CD4-positive, alpha-beta T cell treated with Interleukin-10 for 1 hour (primary cell): Measurements from ENCODE around the gene CCDC195.

Source experiments
- DNase-seq: peaks from one replicate; pipeline ENCODE4 v3.0.0-alpha.2; 2020

CCDC195 gene

GRCh38 chr2:224716201-224716600 is at the start of gene CCDC195:
CCDC195 (minus strand) TSS chr2:224716365; CDS start chr2:224716365, 0 bp downstream.
- no peak for DNase-seq

GRCh38 chr2:224764565-224765236 is 48.5 kb upstream of the CCDC195 start:
- DNase-seq = peak; percentile 28

GRCh38 chr2:224757934-224758548 is 41.9 kb upstream of the CCDC195 start:
- no peak for DNase-seq

- DNase-seq = no peak
Measured at GRCh38 chr2:224753743-224754540, 37.8 kb upstream of the CCDC195 start.

GRCh38 chr2:224751996-224752698 is 36.0 kb upstream of the CCDC195 start:
- DNase-seq = no peak

- DNase-seq = no peak
Measured at GRCh38 chr2:224749136-224749535, 33.0 kb upstream of the CCDC195 start.

GRCh38 chr2:224747765-224748164 is 31.6 kb upstream of the CCDC195 start:
- no peak for DNase-seq

GRCh38 chr2:224736227-224736626 is 20.1 kb upstream of the CCDC195 start:
- no peak for DNase-seq

- no peak for DNase-seq
Measured at GRCh38 chr2:224734949-224735348, 18.8 kb upstream of the CCDC195 start.

GRCh38 chr2:224731665-224732064 is 15.5 kb upstream of the CCDC195 start:
- DNase-seq = no peak

GRCh38 chr2:224729435-224729834 is 13.3 kb upstream of the CCDC195 start:
- DNase-seq = no peak

GRCh38 chr2:224724331-224724730 is 8.2 kb upstream of the CCDC195 start:
- DNase-seq = no peak

GRCh38 chr2:224723586-224724217 is 7.5 kb upstream of the CCDC195 start:
- DNase-seq = no peak

- no peak for DNase-seq
Measured at GRCh38 chr2:224722770-224723169, 6.6 kb upstream of the CCDC195 start.

GRCh38 chr2:224722250-224722649 is 6.1 kb upstream of the CCDC195 start:
- DNase-seq = no peak

GRCh38 chr2:224716921-224717320 is 756 bp upstream of the CCDC195 start:
- no peak for DNase-seq

GRCh38 chr2:224711859-224712665 is 4.1 kb downstream of the CCDC195 start:
- DNase-seq = no peak

GRCh38 chr2:224711381-224711780 is 4.8 kb downstream of the CCDC195 start:
- DNase-seq = no peak

- DNase-seq = no peak
Measured at GRCh38 chr2:224709301-224709700, 6.9 kb downstream of the CCDC195 start.

GRCh38 chr2:224694502-224694901 is 21.7 kb downstream of the CCDC195 start:
- no peak for DNase-seq

- no peak for DNase-seq
Measured at GRCh38 chr2:224691563-224691962, 24.6 kb downstream of the CCDC195 start.

GRCh38 chr2:224690868-224691267 is 25.3 kb downstream of the CCDC195 start:
- DNase-seq = no peak
